Ishikawa (cell line): ENCODE data around the gene GCH1.

Experiments
- CEBPB ChIP-seq: IDR thresholded peaks from 2 replicates; pipeline ENCODE4 v1.6.1; 2012
- EGR1 ChIP-seq: IDR thresholded peaks from 2 replicates; pipeline ENCODE4 v1.6.1; 2012
- EP300 ChIP-seq: IDR thresholded peaks from 2 replicates; pipeline ENCODE4 v1.6.1; 2012; ENCODE audit warnings: borderline replicate concordance
- FOXM1 ChIP-seq: IDR thresholded peaks from 2 replicates; pipeline ENCODE4 v1.6.1; 2012; ENCODE audit warnings: low read depth, borderline replicate concordance
- NFIC ChIP-seq: IDR thresholded peaks from 2 replicates; pipeline ENCODE4 v1.6.1; 2012
- RAD21 ChIP-seq: IDR thresholded peaks from 2 replicates; pipeline ENCODE4 v1.6.1; 2012; ENCODE audit warnings: low read depth
- TAF1 ChIP-seq: IDR thresholded peaks from 2 replicates; pipeline ENCODE4 v1.6.1; 2012; ENCODE audit warnings: low read depth, mild to moderate bottlenecking
- TCF12 ChIP-seq: IDR thresholded peaks from 2 replicates; pipeline ENCODE4 v1.6.1; 2012; ENCODE audit warnings: low read depth
- TEAD4 ChIP-seq: IDR thresholded peaks from 2 replicates; pipeline ENCODE4 v1.6.1; 2012
- YY1 ChIP-seq: IDR thresholded peaks from 2 replicates; pipeline ENCODE4 v1.6.1; 2012; ENCODE audit warnings: low read depth
- ZBTB7A ChIP-seq: IDR thresholded peaks from 2 replicates; pipeline ENCODE4 v1.6.1; 2012; ENCODE audit warnings: low read depth
- TF ChIP-seq, protein P1 (sequence below): IDR thresholded peaks from 2 replicates; pipeline ENCODE4 v1.6.1; 2012; ENCODE audit warnings: low read depth, mild to moderate bottlenecking
- TF ChIP-seq, protein P2 (sequence below): IDR thresholded peaks from 2 replicates; pipeline ENCODE4 v1.6.1; 2012
- TF ChIP-seq, protein P3 (sequence below): IDR thresholded peaks from 2 replicates; pipeline ENCODE4 v1.6.1; 2012

DNA sequence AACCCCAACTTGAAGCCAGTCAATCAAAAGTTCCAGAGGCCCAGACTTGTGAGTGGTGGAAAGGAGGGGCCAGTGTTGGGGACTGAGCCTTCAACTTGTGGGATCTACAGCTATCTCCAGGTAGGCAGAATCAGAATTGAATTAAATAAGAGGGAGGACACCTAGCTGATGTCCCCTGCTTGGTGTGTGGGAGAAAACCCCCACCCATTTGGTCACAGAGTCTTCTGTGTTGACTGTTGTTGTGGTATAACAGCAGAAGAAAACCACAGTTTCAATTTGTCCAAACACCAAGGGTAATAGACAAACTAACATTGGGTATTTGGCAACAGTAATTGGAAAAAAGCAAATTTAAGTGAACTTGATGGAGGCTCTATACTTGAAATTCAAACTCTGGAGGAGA is 3.4 kb upstream of the GCH1 start:
- TF ChIP-seq, protein P1, sequence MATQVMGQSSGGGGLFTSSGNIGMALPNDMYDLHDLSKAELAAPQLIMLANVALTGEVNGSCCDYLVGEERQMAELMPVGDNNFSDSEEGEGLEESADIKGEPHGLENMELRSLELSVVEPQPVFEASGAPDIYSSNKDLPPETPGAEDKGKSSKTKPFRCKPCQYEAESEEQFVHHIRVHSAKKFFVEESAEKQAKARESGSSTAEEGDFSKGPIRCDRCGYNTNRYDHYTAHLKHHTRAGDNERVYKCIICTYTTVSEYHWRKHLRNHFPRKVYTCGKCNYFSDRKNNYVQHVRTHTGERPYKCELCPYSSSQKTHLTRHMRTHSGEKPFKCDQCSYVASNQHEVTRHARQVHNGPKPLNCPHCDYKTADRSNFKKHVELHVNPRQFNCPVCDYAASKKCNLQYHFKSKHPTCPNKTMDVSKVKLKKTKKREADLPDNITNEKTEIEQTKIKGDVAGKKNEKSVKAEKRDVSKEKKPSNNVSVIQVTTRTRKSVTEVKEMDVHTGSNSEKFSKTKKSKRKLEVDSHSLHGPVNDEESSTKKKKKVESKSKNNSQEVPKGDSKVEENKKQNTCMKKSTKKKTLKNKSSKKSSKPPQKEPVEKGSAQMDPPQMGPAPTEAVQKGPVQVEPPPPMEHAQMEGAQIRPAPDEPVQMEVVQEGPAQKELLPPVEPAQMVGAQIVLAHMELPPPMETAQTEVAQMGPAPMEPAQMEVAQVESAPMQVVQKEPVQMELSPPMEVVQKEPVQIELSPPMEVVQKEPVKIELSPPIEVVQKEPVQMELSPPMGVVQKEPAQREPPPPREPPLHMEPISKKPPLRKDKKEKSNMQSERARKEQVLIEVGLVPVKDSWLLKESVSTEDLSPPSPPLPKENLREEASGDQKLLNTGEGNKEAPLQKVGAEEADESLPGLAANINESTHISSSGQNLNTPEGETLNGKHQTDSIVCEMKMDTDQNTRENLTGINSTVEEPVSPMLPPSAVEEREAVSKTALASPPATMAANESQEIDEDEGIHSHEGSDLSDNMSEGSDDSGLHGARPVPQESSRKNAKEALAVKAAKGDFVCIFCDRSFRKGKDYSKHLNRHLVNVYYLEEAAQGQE = no peak
- TF ChIP-seq FOXM1 (no peak), TCF12 (no peak), CEBPB (no peak), ZBTB7A (no peak), EP300 (no peak), YY1 (no peak), EGR1 (no peak), TAF1 (no peak), NFIC (no peak), RAD21 (no peak), TEAD4 (no peak)
- TF ChIP-seq, protein P2, sequence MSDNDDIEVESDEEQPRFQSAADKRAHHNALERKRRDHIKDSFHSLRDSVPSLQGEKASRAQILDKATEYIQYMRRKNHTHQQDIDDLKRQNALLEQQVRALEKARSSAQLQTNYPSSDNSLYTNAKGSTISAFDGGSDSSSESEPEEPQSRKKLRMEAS = no peak
- TF ChIP-seq, protein P3, sequence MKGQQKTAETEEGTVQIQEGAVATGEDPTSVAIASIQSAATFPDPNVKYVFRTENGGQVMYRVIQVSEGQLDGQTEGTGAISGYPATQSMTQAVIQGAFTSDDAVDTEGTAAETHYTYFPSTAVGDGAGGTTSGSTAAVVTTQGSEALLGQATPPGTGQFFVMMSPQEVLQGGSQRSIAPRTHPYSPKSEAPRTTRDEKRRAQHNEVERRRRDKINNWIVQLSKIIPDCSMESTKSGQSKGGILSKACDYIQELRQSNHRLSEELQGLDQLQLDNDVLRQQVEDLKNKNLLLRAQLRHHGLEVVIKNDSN = no peak
